CD4-positive, alpha-beta T cell treated with Interleukin-17A for 1 hour (primary cell): ENCODE measurements around the gene SREBF2.
"Not testable (repeated sequence)": the region's sequence is repeated elsewhere in the genome, so short reads cannot be mapped to it uniquely, and the experiment has no call there.

Experiments used
- DNase-seq: peaks from one replicate; pipeline ENCODE4 v3.0.0-alpha.2; 2020

Gene SREBF2

GRCh38 chr22:41948928-41949296 is 116.0 kb downstream of the SREBF2 start:
- not testable (repeated sequence) for DNase-seq

DNA sequence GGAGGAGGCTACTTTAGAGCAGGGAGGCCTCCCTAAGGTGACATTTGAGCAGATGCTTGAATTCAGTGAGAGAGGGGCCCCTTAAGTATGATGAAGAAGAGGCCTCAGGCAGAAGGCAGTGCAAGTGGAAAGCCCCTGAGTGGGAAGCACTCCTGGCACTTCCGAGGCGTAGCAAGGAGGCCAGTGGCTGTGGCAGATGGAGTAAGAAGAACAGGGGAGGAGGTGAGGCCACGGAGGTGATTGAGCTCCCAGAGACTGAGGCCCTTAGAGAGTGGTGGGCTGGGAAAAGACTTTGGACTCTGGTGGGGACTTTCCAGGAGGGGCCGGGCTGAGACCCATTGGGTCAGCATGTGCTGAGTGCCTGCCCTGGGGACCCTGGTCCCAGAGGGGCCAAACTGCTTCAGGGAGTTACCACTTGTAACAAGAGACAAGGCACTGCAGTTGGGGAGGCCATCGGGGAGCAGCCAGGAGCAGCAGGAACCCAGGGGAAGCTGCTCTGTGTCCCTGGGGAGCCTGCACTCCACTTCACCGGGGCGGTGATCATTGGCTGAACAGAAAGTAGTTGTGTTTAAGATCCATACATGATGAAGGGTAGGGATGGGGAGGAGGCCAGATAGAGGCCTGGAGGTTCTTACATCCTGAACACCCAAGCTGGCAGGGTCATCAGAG is 116.5 kb downstream of the SREBF2 start:
- DNase-seq, result no peak

- no peak for DNase-seq
Observed at GRCh38 chr22:41951898-41952474, 119.1 kb downstream of the SREBF2 start, which contains the start of gene SMIM45. TSS of gene SMIM45 (plus strand) at chr22:41952150.

DNA sequence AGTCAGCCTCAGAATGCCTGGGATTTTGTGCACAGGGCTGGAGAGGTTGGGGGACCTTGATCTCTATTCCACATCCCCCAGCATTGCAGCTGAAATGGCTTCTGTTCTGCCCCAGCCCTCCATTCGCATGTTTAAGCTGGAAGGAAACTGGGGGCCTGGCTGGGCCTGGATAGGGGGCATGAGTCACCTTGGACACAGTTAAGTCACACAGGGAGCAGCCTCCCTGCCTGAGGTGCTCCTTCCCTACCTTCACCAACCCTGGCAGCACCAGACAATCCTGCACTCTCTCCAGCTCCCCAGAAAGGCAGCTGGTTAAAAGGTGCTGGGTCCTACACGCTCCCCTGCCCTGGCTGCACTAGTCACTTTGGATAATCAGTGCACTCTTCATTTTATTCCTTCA is 119.8 kb downstream of the SREBF2 start:
- no peak for DNase-seq
